HEK293T (cell line): Measurements from ENCODE around the gene CHRM4.

Source experiments
- BHLHE40 ChIP-seq: fragments of 450-650 bp; IDR thresholded peaks from 2 replicates; pipeline ENCODE4 v1.6.1; 2016; ENCODE audit warnings: mild to moderate bottlenecking, moderate library complexity, borderline replicate concordance
- FOXM1 ChIP-seq: fragments of 450-650 bp; IDR thresholded peaks from 2 replicates; pipeline ENCODE4 v1.6.1; 2017; ENCODE audit warnings: mild to moderate bottlenecking, borderline replicate concordance
- ZNF384 ChIP-seq: fragments of 450-650 bp; IDR thresholded peaks from 2 replicates; pipeline ENCODE4 v1.6.1; 2016

GRCh38 chr11:46393231-46393616, 1.6 kb upstream of the CHRM4 start:
- no peak for TF ChIP-seq FOXM1
- no peak for TF ChIP-seq ZNF384
- no peak for TF ChIP-seq BHLHE40
